ENCODE measurements around the gene NUP85. TPM values are rescaled to one million over a fixed set of nuclear protein-coding genes. Genes with fewer than 3 reads are reported as not detected.
A peak's percentile ranks its signal among the peaks of the same experiment; 100 is the strongest.

The NUP85 gene
- total and polyA plus RNA-seq, 4 donors = 40.4 to 69.5 (median 46.1) TPM

DNA sequence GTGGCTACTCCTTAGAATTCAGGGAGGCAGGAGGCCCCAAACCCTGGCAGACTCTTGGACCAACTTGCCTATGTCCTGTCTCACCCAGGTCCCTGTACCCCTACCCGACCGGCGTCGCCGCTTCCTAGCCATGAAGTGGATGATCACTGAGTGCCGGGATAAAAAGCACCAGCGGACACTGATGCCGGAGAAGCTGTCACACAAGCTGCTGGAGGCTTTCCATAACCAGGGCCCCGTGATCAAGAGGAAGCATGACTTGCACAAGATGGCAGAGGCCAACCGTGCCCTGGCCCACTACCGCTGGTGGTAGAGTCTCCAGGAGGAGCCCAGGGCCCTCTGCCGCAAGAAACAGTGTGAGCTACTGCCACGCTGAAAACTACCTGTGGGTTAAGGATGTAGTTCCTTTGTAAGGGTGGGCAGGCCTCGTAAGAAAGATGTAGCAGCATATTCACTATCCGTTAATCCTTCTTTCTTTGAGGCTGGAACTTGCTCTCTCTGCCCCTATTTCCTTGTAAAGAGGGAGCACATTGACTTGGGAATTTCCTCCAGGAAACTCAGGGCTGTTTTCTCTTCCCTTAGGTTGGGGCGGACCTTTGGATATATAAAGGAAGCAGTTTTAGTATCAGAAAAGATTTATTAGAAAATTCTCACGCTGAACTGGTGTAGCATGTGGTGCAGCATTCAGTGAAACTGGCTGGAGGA, 60.3 kb downstream of the NUP85 start:
- no peaks in the 10 kb centered on the region for H3K27me3 ChIP-seq (ENCODE audit: control insufficient read depth in 3 of 3, insufficient read depth in 3 of 3, low read length in 2 of 3)
- 59 to 84% methylated on average over 17 of the region's 17 CpGs for WGBS, 2 donors
- H3K36me3 ChIP-seq (ENCODE audit: control insufficient read depth in 4 of 4, insufficient read depth in 4 of 4, low read length in 4 of 4) = peaks cover 7 to 29% (median 13%) of the 10 kb centered on the region in 4 donors
- no peak overlapping the region for H3K27ac ChIP-seq (ENCODE audit: low read depth in 1 of 2, low read length in 1 of 2)
- no peak overlapping the region for H3K9ac ChIP-seq (ENCODE audit: insufficient read depth in 1 of 2, low read length in 2 of 2)
- no peaks in the 10 kb centered on the region for H3K9me3 ChIP-seq (ENCODE audit: control insufficient read depth in 4 of 4, insufficient read depth in 3 of 4, low read length in 3 of 4)
- no peak overlapping the region for H3K4me3 ChIP-seq
- peaks cover 3 to 26% (median 5%) of the 10 kb centered on the region in 5 donors for H3K4me1 ChIP-seq (ENCODE audit: control insufficient read depth in 5 of 5, insufficient read depth in 5 of 5, low read length in 5 of 5)
- TF ChIP-seq, protein P1, sequence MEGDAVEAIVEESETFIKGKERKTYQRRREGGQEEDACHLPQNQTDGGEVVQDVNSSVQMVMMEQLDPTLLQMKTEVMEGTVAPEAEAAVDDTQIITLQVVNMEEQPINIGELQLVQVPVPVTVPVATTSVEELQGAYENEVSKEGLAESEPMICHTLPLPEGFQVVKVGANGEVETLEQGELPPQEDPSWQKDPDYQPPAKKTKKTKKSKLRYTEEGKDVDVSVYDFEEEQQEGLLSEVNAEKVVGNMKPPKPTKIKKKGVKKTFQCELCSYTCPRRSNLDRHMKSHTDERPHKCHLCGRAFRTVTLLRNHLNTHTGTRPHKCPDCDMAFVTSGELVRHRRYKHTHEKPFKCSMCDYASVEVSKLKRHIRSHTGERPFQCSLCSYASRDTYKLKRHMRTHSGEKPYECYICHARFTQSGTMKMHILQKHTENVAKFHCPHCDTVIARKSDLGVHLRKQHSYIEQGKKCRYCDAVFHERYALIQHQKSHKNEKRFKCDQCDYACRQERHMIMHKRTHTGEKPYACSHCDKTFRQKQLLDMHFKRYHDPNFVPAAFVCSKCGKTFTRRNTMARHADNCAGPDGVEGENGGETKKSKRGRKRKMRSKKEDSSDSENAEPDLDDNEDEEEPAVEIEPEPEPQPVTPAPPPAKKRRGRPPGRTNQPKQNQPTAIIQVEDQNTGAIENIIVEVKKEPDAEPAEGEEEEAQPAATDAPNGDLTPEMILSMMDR (IDR thresholded peaks at IDR 0.05; ENCODE audit: control extremely low read depth, extremely low read depth) = no peak
- ATAC-seq (ENCODE audit: insufficient read depth, low FRiP score) (no peak), DNase-seq (no peak)

DNA sequence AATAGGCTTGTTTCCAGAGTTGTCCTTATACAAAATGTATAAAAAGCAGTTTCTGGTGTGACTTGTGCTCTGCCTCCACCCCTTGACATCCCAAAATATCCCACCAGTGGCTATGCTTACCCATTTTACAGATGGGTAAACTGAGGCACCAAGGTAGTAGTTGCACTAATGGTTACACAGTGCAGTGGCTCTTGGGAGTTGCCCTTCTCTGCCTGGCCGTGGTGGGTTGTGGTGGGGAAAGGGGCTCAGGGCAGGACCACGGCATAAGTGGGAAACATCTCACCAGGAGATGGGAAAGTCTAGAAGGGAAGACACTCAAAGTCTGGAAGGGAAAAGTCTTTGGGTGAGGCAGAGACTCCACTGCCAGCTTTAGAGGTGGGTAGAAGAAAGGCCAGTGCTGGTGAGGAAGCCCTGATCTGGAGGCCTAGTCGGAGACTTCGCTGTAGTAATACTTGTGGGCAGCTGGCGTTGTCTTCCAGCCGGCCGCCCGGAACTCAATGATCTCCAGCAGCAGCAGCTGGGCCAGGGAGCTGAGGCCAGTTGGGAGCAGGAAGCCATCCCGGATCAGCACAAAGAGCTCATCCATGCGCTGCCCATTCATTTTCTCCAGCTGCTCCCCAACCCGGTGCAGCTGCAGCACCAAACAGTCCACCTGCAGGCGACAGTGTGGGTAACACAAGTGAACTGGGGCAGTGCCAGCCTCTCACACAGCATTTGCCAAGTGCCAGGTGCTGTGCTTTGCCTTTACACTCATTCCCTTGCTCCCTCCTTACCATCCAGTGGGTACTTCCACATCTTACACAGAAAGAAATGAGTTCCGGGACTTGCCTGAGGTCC, 61.1 kb downstream of the NUP85 start:
- 70 to 80% methylated on average over 13 of the region's 13 CpGs for WGBS, 2 donors
- ATAC-seq (ENCODE audit: insufficient read depth, low FRiP score) (no peak), DNase-seq (no peak)

DNA sequence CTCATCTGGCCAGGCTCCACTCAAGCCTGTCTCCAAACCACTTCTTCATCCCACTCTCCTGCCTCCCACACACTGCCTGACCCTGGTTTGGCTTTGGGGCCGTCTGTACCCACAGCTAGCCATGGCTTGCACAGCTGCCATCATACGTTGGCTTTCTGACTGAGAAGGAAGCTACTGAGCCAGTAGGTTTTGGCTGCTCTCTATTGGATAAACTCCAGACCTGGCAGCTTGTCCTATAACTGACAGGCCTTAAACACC, 61.6 kb downstream of the NUP85 start:
- ATAC-seq (ENCODE audit: insufficient read depth, low FRiP score) (no peak), DNase-seq (no peak)
- Histone ChIP-seq H3K4me1 (ENCODE audit: control insufficient read depth in 5 of 5, insufficient read depth in 5 of 5, low read length in 5 of 5) (peaks cover 3 to 28% (median 5%) of the 10 kb centered on the region in 5 donors), H3K9ac (ENCODE audit: insufficient read depth in 1 of 2, low read length in 2 of 2) (no peak overlapping the region), H3K27me3 (ENCODE audit: control insufficient read depth in 3 of 3, insufficient read depth in 3 of 3, low read length in 2 of 3) (no peaks in the 10 kb centered on the region), H3K4me3 (no peak overlapping the region), H3K9me3 (ENCODE audit: control insufficient read depth in 4 of 4, insufficient read depth in 3 of 4, low read length in 3 of 4) (no peaks in the 10 kb centered on the region), H3K36me3 (ENCODE audit: control insufficient read depth in 4 of 4, insufficient read depth in 4 of 4, low read length in 4 of 4) (peaks cover 7 to 29% (median 13%) of the 10 kb centered on the region in 4 donors), H3K27ac (ENCODE audit: low read depth in 1 of 2, low read length in 1 of 2) (no peak overlapping the region)
- TF ChIP-seq, protein P1 (IDR thresholded peaks at IDR 0.05; ENCODE audit: control extremely low read depth, extremely low read depth) = no peak
- 48 to 53% methylated on average over 2 of the region's 2 CpGs for WGBS, 2 donors

More for the DNA sequence above, 61.1 kb downstream of the NUP85 start:
- TF ChIP-seq, protein P1 (IDR thresholded peaks at IDR 0.05; ENCODE audit: control extremely low read depth, extremely low read depth) = no peak
- Histone ChIP-seq H3K27me3 (ENCODE audit: control insufficient read depth in 3 of 3, insufficient read depth in 3 of 3, low read length in 2 of 3) (no peaks in the 10 kb centered on the region), H3K9me3 (ENCODE audit: control insufficient read depth in 4 of 4, insufficient read depth in 3 of 4, low read length in 3 of 4) (no peaks in the 10 kb centered on the region), H3K4me1 (ENCODE audit: control insufficient read depth in 5 of 5, insufficient read depth in 5 of 5, low read length in 5 of 5) (peaks cover 3 to 25% (median 5%) of the 10 kb centered on the region in 5 donors), H3K36me3 (ENCODE audit: control insufficient read depth in 4 of 4, insufficient read depth in 4 of 4, low read length in 4 of 4) (peaks cover 7 to 29% (median 13%) of the 10 kb centered on the region in 4 donors), H3K27ac (ENCODE audit: low read depth in 1 of 2, low read length in 1 of 2) (peak overlapping the region in 1 of 2 donors; percentile 1), H3K9ac (ENCODE audit: insufficient read depth in 1 of 2, low read length in 2 of 2) (no peak overlapping the region), H3K4me3 (no peak overlapping the region)

All from lung (tissue), 12 donors.